Right kidney (tissue), 9 donors: ENCODE data around the gene NDST1.
"Not testable (repeated sequence)": the region's sequence is repeated elsewhere in the genome, so short reads cannot be mapped to it uniquely, and the experiment has no call there.

Experiments used
- DNase-seq: peaks from one replicate; pipeline ENCODE4 v3.0.0-alpha.2; 2016
- long read RNA-seq, 8 donors: transcript quantifications; one replicate each; lab custom pipeline, GENCODE V29; 2026

The NDST1 gene
- long read RNA-seq, donor 1, partial matches to known transcripts = 0 of 1 reads
- long read RNA-seq, donor 1, other reads (novel, unspliced or antisense) = 0 of 1 reads
- long read RNA-seq, donor 2 = 0 reads
- long read RNA-seq, donor 3, partial matches to known transcripts = 0 of 1 reads
- long read RNA-seq, donor 3, other reads (novel, unspliced or antisense) = 0 of 1 reads
- long read RNA-seq, donor 4, partial matches to known transcripts = 0 of 1 reads
- long read RNA-seq, donor 4, other reads (novel, unspliced or antisense) = 0 of 1 reads
- long read RNA-seq, donor 5 = 0 reads
- long read RNA-seq, donor 6, partial matches to known transcripts = 19 of 21 reads
- long read RNA-seq, donor 6, other reads (novel, unspliced or antisense) = 0 of 21 reads
- long read RNA-seq, donor 7, partial matches to known transcripts = 96 of 98 reads
- long read RNA-seq, donor 7, other reads (novel, unspliced or antisense) = 0 of 98 reads
- long read RNA-seq, donor 8, partial matches to known transcripts = 0 of 1 reads
- long read RNA-seq, donor 8, other reads (novel, unspliced or antisense) = 0 of 1 reads

GRCh38 chr5:150507474-150508276, at the start of gene NDST1:
NDST1 (plus strand) TSS chr5:150508131; CDS start chr5:150521255, 13,124 bp downstream.
- no peak for DNase-seq

GRCh38 chr5:150458802-150459557, 49.0 kb upstream of the NDST1 start:
- DNase-seq = peak; percentile 72

- DNase-seq = no peak
Measured at GRCh38 chr5:150460781-150461180, 47.1 kb upstream of the NDST1 start.

- DNase-seq = no peak
Measured at GRCh38 chr5:150461231-150461630, 46.7 kb upstream of the NDST1 start.

- DNase-seq = no peak
Measured at GRCh38 chr5:150464554-150465012, 43.3 kb upstream of the NDST1 start.

GRCh38 chr5:150465927-150466326, 42.0 kb upstream of the NDST1 start:
- no peak for DNase-seq

GRCh38 chr5:150468206-150468605, 39.7 kb upstream of the NDST1 start:
- DNase-seq = no peak

GRCh38 chr5:150469718-150470469, 38.0 kb upstream of the NDST1 start:
- DNase-seq = no peak

- DNase-seq = no peak
Measured at GRCh38 chr5:150473673-150474358, 34.1 kb upstream of the NDST1 start.

GRCh38 chr5:150476568-150476967, 31.4 kb upstream of the NDST1 start:
- not testable (repeated sequence) for DNase-seq

GRCh38 chr5:150479416-150479815, 28.5 kb upstream of the NDST1 start:
- DNase-seq = no peak

- DNase-seq = no peak
Measured at GRCh38 chr5:150481708-150481965, 26.3 kb upstream of the NDST1 start.

- DNase-seq = no peak
Measured at GRCh38 chr5:150481972-150482406, 25.9 kb upstream of the NDST1 start.

GRCh38 chr5:150484964-150485692, 22.8 kb upstream of the NDST1 start:
- DNase-seq = peak; percentile 76

- DNase-seq = peak; percentile 85
Measured at GRCh38 chr5:150485693-150486401, 22.1 kb upstream of the NDST1 start.

GRCh38 chr5:150486402-150487198, 21.3 kb upstream of the NDST1 start:
- peak; percentile 80 for DNase-seq

GRCh38 chr5:150487199-150488061, 20.5 kb upstream of the NDST1 start:
- peak; percentile 53 for DNase-seq
